SU-DHL-6 (cell line): ENCODE results near the gene UBL3.

Experiments
- CTCF ChIP-seq: fragments of 200-600 bp; sonication (generic); IDR thresholded peaks from one replicate; pipeline ENCODE4 v1.5.1; 2017; ENCODE audit warnings: antibody characterized with exemption, mild to moderate bottlenecking, low read length, moderate library complexity; ENCODE audit not compliant: insufficient read depth, poor library complexity, severe bottlenecking
- EZH2phosphoT487 ChIP-seq: fragments of 200-600 bp; sonication (generic), shearing (Covaris generic); conservative IDR thresholded peaks from 2 replicates; pipeline ENCODE4 v1.6.1; 2018; ENCODE audit warnings: mild to moderate bottlenecking, antibody characterized with exemption, low read length, moderate library complexity, mixed read lengths

- TF ChIP-seq CTCF (no peak), EZH2phosphoT487 (no peak)
Observed at GRCh38 chr13:29810145-29810742, 40.2 kb downstream of the UBL3 start.
